Tibial artery (tissue), 4 donors: ENCODE measurements around the gene PRR5L.

ENCODE experiments used
- DNase-seq, 2 donors: peaks; one replicate each; pipeline ENCODE4 v3.0.0-alpha.2; 2019
- H3K27ac ChIP-seq, 2 donors: fragments of 200-600 bp; sonication (generic) in 1 of 2; 1 replicate in 1 of 2; 2 replicates in 1 of 2; pipeline ENCODE4 v1.5.1; 2018 to 2019; ENCODE audit warnings: mild to moderate bottlenecking in 1 of 2
- H3K27me3 ChIP-seq, 2 donors: fragments of 200-600 bp; sonication (generic) in 1 of 2; one replicate each; pipeline versions ENCODE4 v1.5.1 to v1.6.0; 2016 to 2019
- H3K36me3 ChIP-seq, 3 donors: fragments of 200-600 bp; sonication (generic) in 2 of 3; one replicate each; pipeline ENCODE4 v1.5.1; 2016 to 2019; ENCODE audit warnings: mild to moderate bottlenecking in 2 of 3
- H3K4me1 ChIP-seq, 4 donors: fragments of 200-600 bp; sonication (generic) in 2 of 4; 1 replicate in 3 of 4; 2 replicates in 1 of 4; pipeline ENCODE4 v1.5.1; 2016 to 2019
- H3K4me3 ChIP-seq, 2 donors: fragments of 200-600 bp; sonication (generic) in 1 of 2; 1 replicate in 1 of 2; 2 replicates in 1 of 2; pipeline ENCODE4 v1.5.1; 2018 to 2019; ENCODE audit warnings: mild to moderate bottlenecking in 2 of 2
- H3K9me3 ChIP-seq, 3 donors: fragments of 200-600 bp; sonication (generic) in 1 of 3; one replicate each; pipeline ENCODE4 v1.5.1; 2016 to 2019
- CTCF ChIP-seq, 2 experiments: fragments of 200-600 bp in 1 of 2; fragments of 450-650 bp in 1 of 2; IDR thresholded peaks; one replicate each; pipeline ENCODE4 v1.5.1; 2017 to 2019; ENCODE audit warnings: antibody characterized with exemption in 2 of 2, mild to moderate bottlenecking in 1 of 2, moderate library complexity in 1 of 2
- intact Hi-C: fragments of 100-400 bp; cut with DNase I; formaldehyde crosslinking; loops from one replicate; pipeline ENCODE4 v1.15.0; 2023; ENCODE audit warnings: low total_unique reads

Gene PRR5L

GRCh38 chr11:36360318-36360717 lies 64.2 kb downstream of the PRR5L start:
- Histone ChIP-seq H3K9me3 (no peaks in the 10 kb centered on the region), H3K27me3 (no peaks in the 10 kb centered on the region), H3K36me3 (no peaks in the 10 kb centered on the region), H3K27ac (no peak overlapping the region), H3K4me3 (no peak overlapping the region), H3K4me1 (peaks cover 0 to 13% (median 2%) of the 10 kb centered on the region in 4 donors)
- no peak for TF ChIP-seq CTCF (IDR thresholded peaks at IDR 0.05)
- intact Hi-C loops, result no loop called here
- no peak for DNase-seq

GRCh38 chr11:36360826-36361415 lies 64.8 kb downstream of the PRR5L start:
- no peaks in the 10 kb centered on the region for H3K27me3 ChIP-seq
- H3K4me1 ChIP-seq, result peaks cover 0 to 13% (median 2%) of the 10 kb centered on the region in 4 donors
- H3K36me3 ChIP-seq, result no peaks in the 10 kb centered on the region
- no peaks in the 10 kb centered on the region for H3K9me3 ChIP-seq
- no peak overlapping the region for H3K27ac ChIP-seq
- no peak for TF ChIP-seq CTCF (IDR thresholded peaks at IDR 0.05)
- intact Hi-C loops, result no loop called here
- no peak for DNase-seq
- H3K4me3 ChIP-seq, result no peak overlapping the region

GRCh38 chr11:36361472-36361871 lies 65.4 kb downstream of the PRR5L start:
- no peak for TF ChIP-seq CTCF (IDR thresholded peaks at IDR 0.05)
- Histone ChIP-seq H3K4me1 (peaks cover 0 to 13% (median 2%) of the 10 kb centered on the region in 4 donors), H3K27ac (peak overlapping the region in 1 of 2 donors; percentile 21), H3K4me3 (peak overlapping the region; percentile 20 to 24), H3K36me3 (no peaks in the 10 kb centered on the region), H3K27me3 (no peaks in the 10 kb centered on the region), H3K9me3 (no peaks in the 10 kb centered on the region)
- intact Hi-C loops, result no loop called here
- no peak for DNase-seq

- DNase-seq, result peak; percentile 63 to 76
- intact Hi-C loops, result no loop called here
- Histone ChIP-seq H3K9me3 (no peaks in the 10 kb centered on the region), H3K27me3 (no peaks in the 10 kb centered on the region), H3K4me1 (peaks cover 0 to 13% (median 2%) of the 10 kb centered on the region in 4 donors), H3K36me3 (no peaks in the 10 kb centered on the region), H3K4me3 (peak overlapping the region; percentile 20 to 24), H3K27ac (peak overlapping the region in 1 of 2 donors; percentile 21)
- TF ChIP-seq CTCF (IDR thresholded peaks at IDR 0.05), result no peak
Measured at GRCh38 chr11:36361901-36362391, 65.9 kb downstream of the PRR5L start.

DNA sequence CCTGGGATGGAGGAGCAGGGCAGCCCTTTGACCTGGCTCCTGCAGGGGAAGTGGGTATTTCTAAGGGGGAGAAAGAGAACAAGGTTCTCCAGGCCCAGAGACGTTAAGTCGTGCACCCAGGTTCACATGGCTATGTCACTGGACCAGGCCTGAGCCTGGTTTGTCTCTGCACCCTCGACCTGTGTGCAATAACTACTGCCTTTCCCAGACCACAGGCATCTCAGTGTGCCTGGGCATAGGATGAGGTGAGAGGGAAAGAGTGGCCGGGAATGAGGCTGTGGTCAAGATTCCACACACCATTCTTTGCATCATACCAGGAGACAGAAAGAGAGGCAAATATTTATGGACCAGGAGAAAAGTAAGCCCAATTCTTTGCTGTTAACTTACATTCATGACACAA lies 66.8 kb downstream of the PRR5L start:
- peaks cover 0 to 13% (median 2%) of the 10 kb centered on the region in 4 donors for H3K4me1 ChIP-seq
- DNase-seq, result no peak
- no peak for TF ChIP-seq CTCF (IDR thresholded peaks at IDR 0.05)
- H3K27ac ChIP-seq, result no peak overlapping the region
- H3K9me3 ChIP-seq, result no peaks in the 10 kb centered on the region
- no peaks in the 10 kb centered on the region for H3K36me3 ChIP-seq
- H3K27me3 ChIP-seq, result no peaks in the 10 kb centered on the region
- intact Hi-C loops, result no loop called here
- no peak overlapping the region for H3K4me3 ChIP-seq
